HG03342 (cell line): ENCODE results near the gene FCER2.

ENCODE experiments used
- ATAC-seq: cut with Tn5 transposase; IDR thresholded peaks from one replicate; pipeline ENCODE4 v1.9.1; 2021; ENCODE audit warnings: mild to moderate bottlenecking, moderate library complexity; ENCODE audit not compliant: unreplicated experiment

The FCER2 gene

DNA sequence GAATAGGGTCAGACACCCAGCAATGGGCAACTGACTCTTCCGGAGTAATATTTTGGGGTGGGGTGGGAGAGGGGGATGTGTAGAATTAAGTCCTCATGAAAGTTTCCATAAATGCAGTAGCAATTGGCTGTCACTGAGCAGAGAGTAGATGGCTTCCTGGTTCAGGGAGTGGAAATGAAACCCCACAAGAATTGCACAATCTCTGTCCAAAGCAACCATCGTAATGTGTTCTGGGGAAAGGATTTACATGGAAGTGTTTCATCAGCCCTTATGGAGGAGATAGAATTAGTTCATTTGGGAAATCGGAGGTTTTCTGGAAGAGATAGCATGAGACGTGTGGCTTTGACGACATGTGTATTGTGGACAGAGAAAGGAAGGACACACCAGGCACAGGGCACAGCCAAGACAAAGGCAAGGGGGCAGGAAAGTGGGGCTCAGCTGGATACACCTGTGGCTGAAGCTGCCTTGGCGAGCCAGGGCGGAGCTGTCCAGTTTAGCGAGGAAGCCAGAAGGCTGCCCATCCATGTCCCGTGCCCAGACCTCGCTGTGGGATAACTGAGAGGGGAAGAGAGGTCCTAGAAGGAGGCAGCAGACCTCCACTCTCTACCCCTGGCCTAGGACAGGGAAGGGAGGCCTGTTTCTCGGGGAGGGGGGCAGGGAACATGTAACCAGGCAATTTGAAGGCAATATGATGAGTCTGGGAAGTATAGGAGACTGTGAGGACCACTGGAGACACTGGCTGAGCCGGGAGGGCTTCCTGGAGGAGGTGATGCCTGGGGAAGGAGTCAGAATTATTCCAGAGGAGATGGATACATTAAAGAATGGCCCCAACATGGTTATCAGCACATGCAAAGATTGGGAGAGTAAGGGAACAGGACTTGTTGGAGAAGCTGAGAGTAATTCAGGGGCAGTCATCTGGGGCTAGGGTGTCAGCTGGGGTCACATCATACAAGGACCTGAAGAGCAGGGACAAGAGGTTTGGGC is 32.6 kb upstream of the FCER2 start:
- ATAC-seq, result no peak

GRCh38 chr19:7733376-7733775 is 31.4 kb upstream of the FCER2 start:
- no peak for ATAC-seq

- no peak for ATAC-seq
Observed at GRCh38 chr19:7732045-7732444, 30.1 kb upstream of the FCER2 start, which contains the start of gene CLEC4G. Gene CLEC4G, minus strand, starts transcription at chr19:7732110. Its CDS starts 8 bp downstream, at chr19:7732102.

DNA sequence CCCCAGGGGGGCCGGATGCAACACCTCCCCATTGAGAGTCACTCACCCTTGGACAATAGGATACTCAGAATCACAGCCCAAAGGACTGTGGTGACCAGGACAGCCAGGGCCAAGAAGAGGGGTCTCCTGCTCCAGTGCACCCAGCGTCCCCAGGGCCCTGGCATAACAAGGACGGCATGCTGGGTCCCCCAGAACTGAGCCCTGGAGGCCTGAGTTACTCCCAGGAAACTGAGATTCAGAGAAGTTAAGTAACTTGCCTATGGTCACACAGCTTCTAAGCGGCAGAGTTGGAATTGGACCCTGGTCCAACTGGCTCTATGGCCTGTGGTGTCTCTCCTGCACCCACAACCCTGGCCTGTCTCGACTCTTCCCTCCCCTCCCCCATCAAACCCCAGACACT is 29.7 kb upstream of the FCER2 start:
- no peak for ATAC-seq

- ATAC-seq, result no peak
Observed at GRCh38 chr19:7731218-7731595, 29.3 kb upstream of the FCER2 start.

GRCh38 chr19:7730286-7731217 is 28.6 kb upstream of the FCER2 start:
- no peak for ATAC-seq

GRCh38 chr19:7729831-7730285 is 27.9 kb upstream of the FCER2 start:
- ATAC-seq, result no peak

DNA sequence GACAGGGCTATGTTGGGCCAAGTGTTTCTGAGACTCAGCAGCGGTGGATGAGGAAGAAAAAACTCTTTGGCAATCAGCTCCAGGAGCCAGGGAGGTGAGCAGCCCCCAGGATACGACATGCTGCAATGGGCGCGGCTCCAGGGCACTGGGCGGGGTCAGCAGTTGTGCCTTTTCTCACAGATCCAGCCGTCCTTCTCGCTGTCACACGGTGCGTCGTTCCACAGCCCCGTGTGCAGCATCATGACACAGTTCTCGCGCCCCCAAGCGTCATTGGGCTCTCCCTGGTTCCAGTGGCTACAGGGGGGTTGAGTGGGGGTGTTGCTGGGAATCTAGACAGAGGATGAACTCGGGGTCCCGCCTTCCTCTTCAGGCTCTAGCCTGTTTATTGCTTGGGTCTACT is 27.3 kb upstream of the FCER2 start:
- ATAC-seq, result no peak

- no peak for ATAC-seq
Observed at GRCh38 chr19:7725791-7726190, 23.9 kb upstream of the FCER2 start.

DNA sequence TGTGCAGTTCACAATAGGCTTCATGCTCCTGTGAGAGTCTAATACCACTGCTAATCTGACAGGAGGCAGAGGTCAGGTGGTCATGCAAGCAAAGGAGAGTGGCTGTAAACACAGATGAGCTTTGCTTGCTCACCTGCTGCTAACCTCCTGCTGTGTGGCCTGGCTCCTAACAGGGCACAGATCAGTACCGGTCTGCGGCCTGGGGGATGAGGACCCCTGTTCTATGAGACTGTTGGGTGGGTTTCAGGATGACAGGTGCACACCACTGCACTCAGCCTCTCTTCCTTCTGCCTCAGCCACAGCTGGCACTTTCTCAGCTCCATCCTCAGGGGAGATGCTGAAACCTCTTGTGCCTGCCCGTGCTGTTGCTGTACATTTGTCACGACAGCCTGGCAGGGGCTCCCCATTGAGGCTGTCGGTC is 20.3 kb upstream of the FCER2 start:
- no peak for ATAC-seq

- no peak for ATAC-seq
Observed at GRCh38 chr19:7720351-7720750, 18.4 kb upstream of the FCER2 start.

GRCh38 chr19:7718668-7719067 is 16.7 kb upstream of the FCER2 start:
- ATAC-seq, result no peak

- ATAC-seq, result no peak
Observed at GRCh38 chr19:7716762-7717161, 14.8 kb upstream of the FCER2 start.

DNA sequence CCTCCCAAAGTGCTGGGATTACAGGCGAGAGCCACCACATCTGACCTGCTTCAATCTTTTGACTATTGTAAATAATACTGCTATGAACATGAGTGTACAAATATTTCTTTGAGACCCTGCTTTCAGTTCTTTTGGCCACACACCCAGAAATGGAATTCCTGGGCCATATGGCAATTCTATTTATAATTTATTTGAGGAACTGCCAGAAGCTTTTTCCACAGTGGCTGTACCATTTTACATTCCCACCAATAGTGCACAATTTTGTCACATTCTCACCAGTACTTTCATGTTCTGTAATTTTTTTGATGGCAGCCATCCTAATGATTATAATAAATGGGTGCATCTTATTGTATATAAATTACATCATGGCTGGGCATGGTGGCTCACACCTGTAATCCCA is 13.7 kb upstream of the FCER2 start:
- ATAC-seq, result no peak

DNA sequence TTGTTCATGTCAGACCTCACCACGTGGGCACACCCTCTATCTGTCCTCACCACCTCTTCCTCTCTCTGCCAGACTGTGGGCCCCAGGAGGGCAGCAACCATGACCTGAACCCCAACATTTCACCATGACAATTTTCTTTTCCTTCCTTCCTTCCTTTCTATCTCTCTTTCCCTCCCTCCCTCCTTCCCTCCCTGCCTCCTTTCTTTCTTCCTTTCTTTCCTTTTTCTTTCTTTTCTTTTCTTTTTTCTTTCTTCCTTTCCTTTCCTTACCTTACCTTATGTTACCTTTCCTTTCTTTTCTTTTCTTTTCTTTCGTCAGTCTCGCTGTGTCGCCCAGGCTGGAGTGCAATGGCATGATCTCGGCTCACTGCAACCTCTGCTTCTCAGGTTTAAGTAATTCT is 8.7 kb upstream of the FCER2 start:
- no peak for ATAC-seq

DNA sequence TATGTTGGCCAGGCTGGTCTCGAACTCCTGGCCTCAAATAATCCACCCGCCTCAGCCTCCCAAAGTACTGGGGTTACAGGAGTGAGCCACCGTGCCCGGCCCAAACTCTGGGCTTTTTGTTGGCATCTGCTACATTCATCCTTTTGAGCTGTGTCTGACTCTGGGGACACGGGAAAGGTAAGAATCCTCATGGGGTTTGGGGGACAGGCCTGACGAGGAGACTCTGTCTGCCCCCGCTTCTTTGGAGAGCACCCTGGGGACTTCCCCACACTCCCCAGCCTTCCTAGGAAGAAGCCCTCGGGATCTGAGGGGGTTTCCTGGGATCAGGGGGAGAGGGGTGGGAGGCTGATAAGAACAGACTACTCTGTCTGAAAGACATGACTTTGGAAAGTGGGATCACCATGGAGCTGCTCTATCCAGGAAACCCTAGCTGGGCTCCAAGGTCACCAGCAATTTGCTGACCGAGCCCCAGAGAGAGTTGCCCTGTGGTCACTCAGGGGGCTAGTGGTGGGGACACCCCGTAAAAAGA is 8.1 kb upstream of the FCER2 start:
- no peak for ATAC-seq

DNA sequence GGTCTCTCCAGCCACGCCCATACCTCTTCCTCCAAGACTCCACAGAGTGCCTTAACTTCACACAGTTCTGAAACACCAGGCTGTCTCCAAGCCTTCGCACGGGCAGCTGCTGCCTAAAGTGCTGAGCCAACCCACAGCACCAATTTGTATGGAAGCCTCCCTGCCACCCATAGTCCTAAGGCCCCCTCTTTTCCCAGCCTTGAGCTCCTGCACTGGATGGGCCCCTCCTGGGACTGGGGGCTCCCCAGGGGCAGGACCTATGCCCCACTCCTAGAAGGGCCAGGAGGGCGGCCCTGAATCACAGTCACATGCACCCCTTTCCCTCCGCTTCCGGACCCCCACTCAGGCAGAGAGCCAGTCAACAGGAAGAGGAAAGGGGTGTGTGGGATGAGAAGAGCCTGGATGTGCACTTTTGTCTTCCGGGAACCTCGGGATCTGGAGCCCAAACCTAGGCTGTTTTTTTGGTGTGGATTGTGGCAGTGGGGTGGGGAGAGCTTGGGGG is 5.1 kb upstream of the FCER2 start:
- no peak for ATAC-seq

DNA sequence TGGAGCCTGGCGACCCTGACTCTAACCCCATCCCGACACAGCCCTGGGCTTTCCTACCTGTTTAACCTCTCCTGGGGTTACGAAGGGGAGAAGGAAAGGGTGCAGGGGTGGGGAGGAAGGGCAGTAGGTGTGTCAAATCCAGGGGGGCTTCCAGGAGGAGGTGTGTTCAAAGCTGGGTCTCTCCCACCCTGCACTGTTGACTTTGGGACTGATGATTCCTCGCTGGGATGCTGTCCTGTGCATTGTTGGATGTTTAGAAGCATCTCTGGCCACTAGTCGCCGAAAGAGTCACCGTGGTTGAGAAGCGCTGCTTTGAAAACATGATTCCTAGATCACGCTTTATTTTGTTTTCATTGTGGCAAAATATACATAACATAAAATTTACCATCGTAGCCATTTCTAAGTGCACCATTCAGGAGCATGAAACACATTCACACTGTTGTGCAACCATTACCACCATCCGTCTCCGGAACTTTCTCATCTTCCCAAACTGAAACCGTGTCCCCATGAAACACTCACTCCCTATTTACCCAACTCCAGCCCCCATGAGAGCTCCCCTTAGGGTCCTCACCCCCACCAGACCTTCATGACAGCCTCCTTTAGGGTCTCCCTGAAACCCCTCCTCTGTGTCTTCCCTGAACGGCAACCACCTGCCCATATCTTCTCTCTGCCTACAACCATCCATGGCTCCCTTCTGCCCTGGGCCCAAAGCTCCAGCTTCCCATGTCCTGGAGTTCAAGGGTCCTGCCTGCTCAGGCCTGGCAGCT is 4.4 kb upstream of the FCER2 start:
- no peak for ATAC-seq

DNA sequence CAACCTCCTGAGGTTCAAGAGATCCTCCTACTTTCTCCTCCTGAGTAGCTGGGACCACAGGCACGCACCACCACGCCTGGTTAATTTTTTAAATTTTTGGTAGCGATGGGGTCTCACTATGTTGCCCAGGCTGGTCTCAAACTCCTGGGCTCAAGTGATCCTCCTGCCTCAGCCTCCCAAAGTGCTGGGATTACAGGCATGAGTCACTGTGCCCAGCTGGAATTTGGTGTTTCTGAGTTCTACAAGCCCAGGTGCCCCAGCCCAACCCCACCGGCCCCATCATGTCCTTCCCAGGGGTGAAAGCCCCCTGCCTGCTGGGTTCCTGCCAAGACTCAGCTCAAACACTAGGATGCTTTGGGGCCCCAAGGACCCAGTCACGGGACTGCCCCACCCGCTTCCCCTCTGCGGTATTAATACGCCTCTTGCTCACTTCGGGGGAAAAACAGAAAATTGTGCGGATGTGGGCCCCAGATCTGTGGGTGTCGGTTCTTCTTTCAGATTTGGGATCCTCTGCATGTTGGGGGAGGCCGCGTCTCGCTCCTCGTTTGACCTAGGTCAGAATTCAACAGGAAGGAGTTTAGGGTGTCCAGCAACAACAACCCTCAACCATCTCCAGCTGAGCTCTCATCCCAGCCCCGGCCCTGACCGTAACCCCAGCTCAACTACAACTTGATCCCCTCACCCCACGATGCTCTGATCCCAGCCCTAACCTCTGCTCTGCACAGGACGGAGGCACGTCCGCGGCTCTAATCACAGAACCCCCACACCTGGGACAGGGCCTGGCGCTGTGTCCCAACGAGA is 3.7 kb upstream of the FCER2 start:
- no peak for ATAC-seq
